Activated CD8-positive, alpha-beta memory T cell treated with anti-CD3 and anti-CD28 coated beads for 48 hours (primary cell): ENCODE measurements around the gene PALM.
A peak's percentile ranks its signal among the peaks of the same experiment; 100 is the strongest.
"Not testable (repeated sequence)": the region's sequence is repeated elsewhere in the genome, so short reads cannot be mapped to it uniquely, and the experiment has no call there.

ENCODE experiments used
- DNase-seq, 3 experiments: peaks; one replicate each; pipeline ENCODE4 v3.0.0-alpha.2; 2020; ENCODE audit warnings: low read depth in 2 of 3, low spot score in 2 of 3

The PALM gene

DNA sequence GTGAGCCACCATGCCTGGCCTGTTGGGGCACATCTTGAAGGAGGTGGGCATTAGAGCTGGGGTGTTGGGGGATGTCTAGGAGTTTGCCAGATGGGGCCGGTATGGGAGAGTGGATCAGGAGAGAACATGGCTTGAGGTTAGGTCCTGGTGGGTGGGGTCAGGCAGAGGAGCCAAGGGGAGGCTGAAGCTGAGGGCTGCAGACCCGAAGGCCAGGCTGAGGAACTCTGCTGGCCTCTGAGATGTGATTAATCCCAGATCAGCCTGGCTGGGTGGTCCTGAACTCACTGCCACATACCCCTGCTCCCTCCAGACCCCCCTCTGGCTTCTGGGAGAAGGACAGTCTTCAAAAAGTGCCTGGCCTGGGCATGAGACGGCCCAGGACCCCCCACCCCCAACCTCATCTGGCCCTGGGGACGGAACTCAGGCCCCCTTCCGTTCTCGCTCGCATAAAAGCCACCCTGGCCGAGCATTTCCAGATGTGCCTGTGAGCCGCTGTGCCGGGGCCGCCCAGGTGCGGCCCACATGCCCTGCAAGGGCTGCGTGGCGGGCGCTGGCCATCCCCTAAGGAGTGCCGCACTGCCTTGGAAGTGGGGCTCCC lies 29.8 kb upstream of the PALM start:
- DNase-seq = no peak

DNA sequence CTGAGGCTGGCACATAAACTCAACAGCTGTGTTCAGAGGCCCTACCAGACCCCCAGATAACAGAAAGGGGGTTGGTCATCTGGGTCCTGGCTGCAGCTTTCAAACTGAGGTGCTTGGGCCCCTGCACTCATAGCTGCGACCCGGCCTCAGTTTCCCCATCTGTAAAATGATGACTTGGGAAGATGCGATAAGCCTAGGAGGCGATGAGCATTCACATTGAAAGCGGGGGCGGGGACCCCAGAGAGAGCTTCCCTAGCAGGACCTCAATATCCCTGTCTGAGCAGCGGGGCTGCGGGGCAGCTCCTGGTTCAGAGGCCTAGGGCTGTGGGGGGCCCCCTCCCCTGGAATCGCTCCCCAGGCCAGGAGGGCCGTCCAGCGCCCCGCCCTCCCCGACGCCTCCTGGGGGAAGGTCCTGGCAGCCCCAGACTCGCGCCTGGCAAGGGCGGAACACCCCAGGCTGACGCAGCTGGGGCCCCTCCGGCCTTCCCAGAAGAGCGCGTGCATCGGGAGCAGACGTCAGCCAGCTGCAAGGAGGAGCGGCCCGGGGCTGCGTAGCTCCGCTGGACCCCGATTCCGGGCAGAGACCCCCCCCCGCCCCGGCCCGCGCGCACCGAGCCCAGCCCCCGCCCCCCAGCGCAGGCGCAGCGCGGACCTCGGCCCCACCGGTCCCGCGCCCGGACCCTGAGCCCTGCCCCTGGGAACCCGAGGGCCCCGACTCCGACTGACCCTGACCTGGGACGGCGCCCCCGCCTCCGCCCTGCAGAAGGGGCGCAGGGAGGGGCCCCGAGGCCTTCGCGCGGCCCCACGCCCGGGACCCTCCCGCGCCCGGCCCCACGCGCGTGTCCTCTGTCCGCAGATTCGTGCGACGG lies 29.1 kb upstream of the PALM start:
- DNase-seq = no peak

- DNase-seq = peak; percentile 98 to 99 (median 98)
Observed at GRCh38 chr19:680287-681028, 28.3 kb upstream of the PALM start.

DNA sequence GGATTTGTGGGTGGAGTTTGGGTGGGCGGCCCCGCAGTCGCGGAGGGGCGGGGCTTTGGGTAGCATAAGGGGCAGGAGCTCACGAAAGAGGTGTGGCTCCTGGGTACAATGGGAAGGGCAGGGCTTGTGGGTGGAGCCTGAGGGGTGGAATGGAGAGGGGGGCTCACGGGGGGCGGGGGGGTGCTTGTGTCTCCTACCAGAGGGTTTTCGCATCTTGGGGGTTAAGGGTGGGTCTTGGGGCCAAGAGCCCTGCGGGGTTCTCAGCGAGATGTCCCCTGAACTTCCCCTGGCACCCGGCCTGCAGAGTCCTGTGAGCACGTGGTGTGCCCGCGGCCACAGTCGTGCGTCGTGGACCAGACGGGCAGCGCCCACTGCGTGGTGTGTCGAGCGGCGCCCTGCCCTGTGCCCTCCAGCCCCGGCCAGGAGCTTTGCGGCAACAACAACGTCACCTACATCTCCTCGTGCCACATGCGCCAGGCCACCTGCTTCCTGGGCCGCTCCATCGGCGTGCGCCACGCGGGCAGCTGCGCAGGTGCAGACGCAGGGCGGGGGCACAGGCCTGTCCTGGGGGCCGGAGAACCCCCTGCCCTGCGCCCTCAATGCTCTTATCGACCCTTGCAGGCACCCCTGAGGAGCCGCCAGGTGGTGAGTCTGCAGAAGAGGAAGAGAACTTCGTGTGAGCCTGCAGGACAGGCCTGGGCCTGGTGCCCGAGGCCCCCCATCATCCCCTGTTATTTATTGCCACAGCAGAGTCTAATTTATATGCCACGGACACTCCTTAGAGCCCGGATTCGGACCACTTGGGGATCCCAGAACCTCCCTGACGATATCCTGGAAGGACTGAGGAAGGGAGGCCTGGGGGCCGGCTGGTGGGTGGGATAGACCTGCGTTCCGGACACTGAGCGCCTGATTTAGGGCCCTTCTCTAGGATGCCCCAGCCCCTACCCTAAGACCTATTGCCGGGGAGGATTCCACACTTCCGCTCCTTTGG lies 27.4 kb upstream of the PALM start:
- DNase-seq = no peak

DNA sequence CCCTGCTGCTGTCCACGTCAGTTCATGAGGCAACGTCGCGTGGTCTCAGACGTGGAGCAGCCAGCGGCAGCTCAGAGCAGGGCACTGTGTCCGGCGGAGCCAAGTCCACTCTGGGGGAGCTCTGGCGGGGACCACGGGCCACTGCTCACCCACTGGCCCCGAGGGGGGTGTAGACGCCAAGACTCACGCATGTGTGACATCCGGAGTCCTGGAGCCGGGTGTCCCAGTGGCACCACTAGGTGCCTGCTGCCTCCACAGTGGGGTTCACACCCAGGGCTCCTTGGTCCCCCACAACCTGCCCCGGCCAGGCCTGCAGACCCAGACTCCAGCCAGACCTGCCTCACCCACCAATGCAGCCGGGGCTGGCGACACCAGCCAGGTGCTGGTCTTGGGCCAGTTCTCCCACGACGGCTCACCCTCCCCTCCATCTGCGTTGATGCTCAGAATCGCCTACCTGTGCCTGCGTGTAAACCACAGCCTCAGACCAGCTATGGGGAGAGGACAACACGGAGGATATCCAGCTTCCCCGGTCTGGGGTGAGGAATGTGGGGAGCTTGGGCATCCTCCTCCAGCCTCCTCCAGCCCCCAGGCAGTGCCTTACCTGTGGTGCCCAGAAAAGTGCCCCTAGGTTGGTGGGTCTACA lies 25.9 kb upstream of the PALM start:
- DNase-seq = no peak

GRCh38 chr19:685454-685931 lies 23.2 kb upstream of the PALM start:
- no peak for DNase-seq

DNA sequence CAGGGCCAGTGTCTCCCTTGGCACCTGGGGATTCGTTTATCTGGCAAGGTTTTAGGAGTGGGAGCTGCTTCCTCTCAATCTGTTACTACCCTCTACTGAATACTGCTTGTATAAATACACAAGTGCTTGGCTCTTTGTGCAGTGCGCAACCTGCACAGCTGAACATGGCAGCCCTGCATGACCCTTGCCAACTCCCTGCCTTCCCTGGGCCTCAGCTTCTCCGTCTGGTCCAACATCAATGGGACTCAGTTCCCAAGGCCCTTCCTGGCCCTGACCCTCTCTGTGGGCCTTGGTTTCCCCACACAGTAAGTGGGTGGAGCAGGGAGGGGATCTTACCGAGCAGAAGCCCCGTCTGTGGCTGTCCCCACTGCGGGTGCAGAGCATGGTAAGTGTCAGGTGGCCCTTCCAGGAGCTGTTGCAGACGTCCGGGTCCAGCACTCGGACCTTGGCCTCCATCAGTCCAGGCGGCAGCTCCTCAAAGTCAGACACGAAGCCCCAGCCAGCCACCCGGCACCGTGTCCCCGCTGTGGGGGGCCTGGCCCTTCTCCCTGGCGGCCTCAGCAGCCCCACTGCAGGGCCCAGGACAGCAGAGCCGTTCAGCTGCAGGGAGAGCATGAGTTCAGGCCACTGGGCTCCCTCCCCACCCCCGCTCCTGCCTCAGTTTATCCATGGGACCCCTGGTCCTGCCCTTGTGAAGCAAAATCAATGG lies 22.0 kb upstream of the PALM start:
- no peak for DNase-seq

DNA sequence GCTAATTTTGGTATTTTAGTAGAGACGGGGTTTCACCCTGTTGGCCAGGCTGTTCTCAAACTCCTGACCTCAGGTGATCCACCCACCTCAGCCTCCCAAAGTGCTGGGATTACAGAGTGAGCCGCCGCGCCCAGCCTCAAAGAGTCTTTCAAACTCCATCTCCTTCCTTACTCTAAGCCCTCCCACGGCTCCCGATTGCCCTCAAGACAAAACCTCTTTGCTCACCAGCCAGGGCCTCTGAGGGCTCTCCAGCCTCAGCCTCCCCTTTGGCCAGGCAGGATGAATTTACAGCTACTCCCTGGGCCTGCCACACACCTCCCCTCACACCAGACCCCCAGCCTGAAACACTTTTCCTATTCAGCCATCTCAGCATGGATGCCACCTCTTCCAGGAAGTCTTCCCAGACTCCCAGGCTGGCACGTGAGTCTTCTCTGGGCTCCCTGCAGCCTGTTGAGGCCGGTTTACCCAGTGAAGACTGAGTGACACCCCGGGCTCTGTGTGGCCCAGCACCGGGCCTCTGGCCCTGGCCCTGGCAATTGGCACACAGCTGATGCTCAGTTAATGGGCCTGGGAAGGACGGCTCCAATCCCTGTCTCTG lies 21.1 kb upstream of the PALM start:
- no peak for DNase-seq

- DNase-seq = no peak
Observed at GRCh38 chr19:688214-688613, 20.5 kb upstream of the PALM start.

- no peak for DNase-seq
Observed at GRCh38 chr19:688992-689391, 19.7 kb upstream of the PALM start.

GRCh38 chr19:690203-690602 lies 18.5 kb upstream of the PALM start:
- DNase-seq = no peak

GRCh38 chr19:694481-695351 lies 14.0 kb upstream of the PALM start:
- no peak for DNase-seq

GRCh38 chr19:695352-695949 lies 13.3 kb upstream of the PALM start, which contains the start of gene PRSS57:
PRSS57 (minus strand) TSS chr19:695452; CDS start chr19:695430, 22 bp downstream.
- DNase-seq = no peak

DNA sequence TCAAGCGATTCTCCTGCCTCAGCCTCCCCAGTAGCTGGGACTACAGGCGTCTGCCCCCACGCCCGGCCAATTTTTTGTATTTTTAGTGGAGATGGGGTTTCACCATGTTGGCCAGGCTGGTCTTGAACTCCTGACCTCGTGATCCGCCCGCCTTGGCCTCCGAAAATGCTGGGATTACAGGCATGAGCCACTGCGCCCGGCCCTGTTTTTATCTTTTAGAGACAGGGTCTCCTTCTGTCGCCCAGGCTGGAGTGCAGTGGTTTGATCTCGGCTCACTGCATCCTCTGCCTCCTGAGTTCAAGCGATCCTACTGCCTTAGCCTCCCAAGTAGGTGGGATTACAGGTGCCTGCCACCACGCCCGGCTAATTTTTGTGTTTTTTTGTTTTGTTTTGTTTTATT lies 10.2 kb upstream of the PALM start:
- DNase-seq = not testable (repeated sequence)

DNA sequence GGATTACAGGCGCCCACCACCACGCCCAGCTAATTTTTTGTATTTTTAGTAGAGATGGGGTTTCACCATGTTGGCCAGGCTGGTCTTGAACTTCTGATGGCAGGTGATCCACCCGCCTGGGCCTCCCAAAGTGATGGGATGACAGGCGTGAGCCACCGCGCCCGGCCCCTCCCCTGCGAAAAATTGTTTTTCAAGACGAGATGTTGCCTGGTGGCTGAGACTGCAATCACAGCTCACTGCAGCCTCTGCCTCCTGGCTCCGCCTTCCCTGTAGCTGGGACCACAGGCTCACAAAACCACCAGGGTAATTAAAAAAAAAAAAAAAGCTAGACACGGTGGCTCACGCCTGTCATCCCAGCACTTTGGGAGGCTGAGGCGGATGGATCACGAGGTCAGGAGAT lies 8.8 kb upstream of the PALM start:
- not testable (repeated sequence) for DNase-seq

DNA sequence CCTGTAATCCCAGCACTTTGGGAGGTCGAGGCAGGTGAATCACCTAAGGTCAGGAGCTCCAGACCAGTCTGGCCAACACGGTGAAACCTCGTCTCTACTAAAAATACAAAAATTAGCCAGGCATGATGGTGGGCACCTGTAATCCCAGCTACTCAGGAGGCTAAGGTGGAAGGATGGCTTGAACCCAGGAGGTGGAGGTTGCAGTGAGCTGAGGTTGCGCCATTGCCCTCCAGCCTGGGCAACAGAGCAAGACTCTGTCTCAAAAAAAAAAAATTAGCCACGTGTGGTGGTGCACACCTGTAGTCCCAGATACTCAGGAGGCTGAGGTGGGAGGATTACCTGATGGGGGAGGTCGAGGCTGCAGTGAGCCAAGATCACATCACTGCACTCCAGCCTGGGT lies 5.9 kb upstream of the PALM start:
- not testable (repeated sequence) for DNase-seq

DNA sequence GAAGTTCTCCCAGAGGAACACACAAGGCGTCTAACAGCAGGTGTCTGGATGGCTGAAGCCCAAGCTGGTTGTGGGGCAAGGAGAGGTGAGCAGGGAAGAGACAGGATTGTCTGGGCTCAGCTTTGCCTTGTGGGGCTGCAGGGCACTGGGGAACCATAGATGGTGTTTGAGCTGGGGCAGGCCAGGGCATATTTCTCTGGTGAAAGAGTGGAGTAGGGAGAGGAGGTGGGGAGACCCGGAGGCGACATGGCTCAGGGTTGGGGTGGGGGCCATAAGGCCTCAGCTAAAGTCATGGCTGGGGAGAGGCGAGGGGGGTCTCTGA lies 5.4 kb upstream of the PALM start:
- DNase-seq = no peak
